ENCODE results near the gene SNX25.

Gene SNX25

GRCh38 chr4:185265942-185266341, 56.5 kb downstream of the SNX25 start:
- DNase-seq (ENCODE audit: low spot score): no peak

GRCh38 chr4:185269286-185269685, 59.9 kb downstream of the SNX25 start:
- no peak for DNase-seq (ENCODE audit: low spot score)

- DNase-seq (ENCODE audit: low spot score): no peak
These were observed 60.6 kb downstream of the SNX25 start for GRCh38 chr4:185270037-185270436.

GRCh38 chr4:185270885-185271284, 61.5 kb downstream of the SNX25 start:
- no peak for DNase-seq (ENCODE audit: low spot score)

GRCh38 chr4:185272245-185272644, 62.8 kb downstream of the SNX25 start:
- no peak for DNase-seq (ENCODE audit: low spot score)

- DNase-seq (ENCODE audit: low spot score): no peak
These were observed 66.1 kb downstream of the SNX25 start for GRCh38 chr4:185275501-185275900.

GRCh38 chr4:185276036-185276435, 66.6 kb downstream of the SNX25 start:
- DNase-seq (ENCODE audit: low spot score): no peak

- DNase-seq (ENCODE audit: low spot score): no peak
These were observed 69.3 kb downstream of the SNX25 start for GRCh38 chr4:185278716-185279115.

- no peak for DNase-seq (ENCODE audit: low spot score)
These were observed 71.2 kb downstream of the SNX25 start for GRCh38 chr4:185280608-185281007.

GRCh38 chr4:185282968-185283367, 73.6 kb downstream of the SNX25 start:
- no peak for DNase-seq (ENCODE audit: low spot score)

- DNase-seq (ENCODE audit: low spot score): no peak
These were observed 74.3 kb downstream of the SNX25 start for GRCh38 chr4:185283723-185284122.

GRCh38 chr4:185285632-185286393, 76.4 kb downstream of the SNX25 start:
- DNase-seq (ENCODE audit: low spot score): no peak

GRCh38 chr4:185286571-185286970, 77.2 kb downstream of the SNX25 start:
- DNase-seq (ENCODE audit: low spot score): peak; percentile 33

- no peak for DNase-seq (ENCODE audit: low spot score)
These were observed 77.6 kb downstream of the SNX25 start for GRCh38 chr4:185287031-185287430.

GRCh38 chr4:185290018-185290607, 80.7 kb downstream of the SNX25 start:
- no peak for DNase-seq (ENCODE audit: low spot score)

- no peak for DNase-seq (ENCODE audit: low spot score)
These were observed 81.3 kb downstream of the SNX25 start for GRCh38 chr4:185290656-185291055.

- DNase-seq (ENCODE audit: low spot score): no peak
These were observed 83.8 kb downstream of the SNX25 start for GRCh38 chr4:185293202-185293601.

- no peak for DNase-seq (ENCODE audit: low spot score)
These were observed 87.5 kb downstream of the SNX25 start for GRCh38 chr4:185296665-185297460.

GRCh38 chr4:185298728-185299430, 89.5 kb downstream of the SNX25 start:
- DNase-seq (ENCODE audit: low spot score): no peak

- DNase-seq (ENCODE audit: low spot score): no peak
These were observed 95.1 kb downstream of the SNX25 start for GRCh38 chr4:185304541-185304940.

- DNase-seq (ENCODE audit: low spot score): peak; percentile 20
These were observed 95.7 kb downstream of the SNX25 start for GRCh38 chr4:185304944-185305690.

Data from cerebellar cortex (tissue), 1 donor.